Large intestine (tissue), 3 donors: Measurements from ENCODE around the gene PHYH. TPM values are rescaled to one million over a fixed set of nuclear protein-coding genes. Genes with fewer than 3 reads are reported as not detected.

ENCODE experiments used
- DNase-seq, 2 donors: peaks; one replicate each; pipeline versions ENCODE4 v3.0.0 to v3.0.0-alpha.2; 2013
- H3K27ac ChIP-seq: one replicate; pipeline ENCODE4 v1.5.1; 2013; ENCODE audit warnings: low read length
- H3K27me3 ChIP-seq: 2 replicates; pipeline ENCODE4 v1.6.1; 2013; ENCODE audit warnings: low read length; ENCODE audit not compliant: control insufficient read depth, insufficient read depth
- H3K36me3 ChIP-seq: 2 replicates; pipeline ENCODE4 v1.6.1; 2013; ENCODE audit warnings: low read length; ENCODE audit not compliant: control insufficient read depth, insufficient read depth
- H3K4me1 ChIP-seq: one replicate; pipeline ENCODE4 v1.6.1; 2013; ENCODE audit warnings: low read length; ENCODE audit not compliant: control insufficient read depth, insufficient read depth
- H3K4me3 ChIP-seq: one replicate; pipeline ENCODE4 v1.5.1; 2013; ENCODE audit warnings: low read length
- H3K9me3 ChIP-seq: one replicate; pipeline ENCODE4 v1.6.1; 2013; ENCODE audit warnings: mild to moderate bottlenecking, low read depth, low read length, moderate library complexity; ENCODE audit not compliant: control insufficient read depth
- WGBS: methylation state at CpG from one replicate; pipeline ENCODE4 v1.1.5; 2013; ENCODE audit warnings: low lambda C conversion rate; ENCODE audit not compliant: insufficient coverage; 5-methylcytosine and 5-hydroxymethylcytosine counted together
- polyA plus RNA-seq: library from polyadenylated mRNA; unstranded; fragments of 120-200 nt; gene quantifications from one replicate; pipeline ENCODE4 v1.2.1, GENCODE V29; 2013

Gene PHYH
- polyA plus RNA-seq, 1 donor = 39.6 TPM

GRCh38 chr10:13327534-13327933 lies 27.7 kb upstream of the PHYH start:
- Histone ChIP-seq H3K36me3 (peaks cover 62% of the 10 kb centered on the region), H3K27ac (no peak overlapping the region), H3K27me3 (no peaks in the 10 kb centered on the region), H3K4me1 (no peaks in the 10 kb centered on the region), H3K9me3 (no peaks in the 10 kb centered on the region), H3K4me3 (no peak overlapping the region)
- DNase-seq = no peak
- no CpG with 5 or more reads among the region's 3 CpGs for WGBS

GRCh38 chr10:13322615-13323148 lies 22.8 kb upstream of the PHYH start:
- Histone ChIP-seq H3K4me3 (no peak overlapping the region), H3K27ac (no peak overlapping the region), H3K4me1 (no peaks in the 10 kb centered on the region), H3K9me3 (no peaks in the 10 kb centered on the region), H3K27me3 (no peaks in the 10 kb centered on the region), H3K36me3 (peaks cover 65% of the 10 kb centered on the region)
- no CpG with 5 or more reads among the region's 24 CpGs for WGBS
- no peak for DNase-seq

- Histone ChIP-seq H3K4me3 (no peak overlapping the region), H3K36me3 (peaks cover 64% of the 10 kb centered on the region), H3K27me3 (no peaks in the 10 kb centered on the region), H3K27ac (no peak overlapping the region), H3K9me3 (no peaks in the 10 kb centered on the region), H3K4me1 (no peaks in the 10 kb centered on the region)
- WGBS = 100% methylated on average over 1 of the region's 13 CpGs
- no peak for DNase-seq
Observed at GRCh38 chr10:13321576-13321975, 21.7 kb upstream of the PHYH start.

GRCh38 chr10:13319166-13319565 lies 19.3 kb upstream of the PHYH start:
- H3K27me3 ChIP-seq = no peaks in the 10 kb centered on the region
- no peak overlapping the region for H3K27ac ChIP-seq
- H3K36me3 ChIP-seq = peaks cover 48% of the 10 kb centered on the region
- no peaks in the 10 kb centered on the region for H3K4me1 ChIP-seq
- no peak for DNase-seq
- H3K9me3 ChIP-seq = no peaks in the 10 kb centered on the region
- WGBS = no CpG with 5 or more reads among the region's 7 CpGs
- no peak overlapping the region for H3K4me3 ChIP-seq

- Histone ChIP-seq H3K4me1 (no peaks in the 10 kb centered on the region), H3K27ac (no peak overlapping the region), H3K36me3 (peaks cover 35% of the 10 kb centered on the region), H3K27me3 (no peaks in the 10 kb centered on the region), H3K9me3 (no peaks in the 10 kb centered on the region), H3K4me3 (no peak overlapping the region)
- WGBS = no CpG with 5 or more reads among the region's 6 CpGs
- no peak for DNase-seq
Observed at GRCh38 chr10:13317474-13317873, 17.6 kb upstream of the PHYH start.

GRCh38 chr10:13316635-13317311 lies 16.9 kb upstream of the PHYH start:
- WGBS = 80% methylated on average over 1 of the region's 7 CpGs

GRCh38 chr10:13315361-13315760 lies 15.5 kb upstream of the PHYH start:
- H3K27me3 ChIP-seq = no peaks in the 10 kb centered on the region
- H3K27ac ChIP-seq = no peak overlapping the region
- H3K4me3 ChIP-seq = no peak overlapping the region
- H3K9me3 ChIP-seq = no peaks in the 10 kb centered on the region
- DNase-seq = no peak
- H3K36me3 ChIP-seq = peaks cover 16% of the 10 kb centered on the region
- H3K4me1 ChIP-seq = no peaks in the 10 kb centered on the region

More at GRCh38 chr10:13316635-13317311, 16.9 kb upstream of the PHYH start:
- H3K27me3 ChIP-seq = no peaks in the 10 kb centered on the region
- no peaks in the 10 kb centered on the region for H3K9me3 ChIP-seq
- H3K36me3 ChIP-seq = peaks cover 28% of the 10 kb centered on the region
- no peak overlapping the region for H3K27ac ChIP-seq
- no peak overlapping the region for H3K4me3 ChIP-seq
- no peak for DNase-seq
- no peaks in the 10 kb centered on the region for H3K4me1 ChIP-seq

- H3K27me3 ChIP-seq = no peaks in the 10 kb centered on the region
- H3K4me1 ChIP-seq = no peaks in the 10 kb centered on the region
- H3K36me3 ChIP-seq = no peaks in the 10 kb centered on the region
- no peak overlapping the region for H3K4me3 ChIP-seq
- H3K9me3 ChIP-seq = no peaks in the 10 kb centered on the region
- no CpG with 5 or more reads among the region's 5 CpGs for WGBS
- H3K27ac ChIP-seq = no peak overlapping the region
- no peak for DNase-seq
Observed at GRCh38 chr10:13311177-13311575, 11.3 kb upstream of the PHYH start.

GRCh38 chr10:13310518-13311176 lies 10.8 kb upstream of the PHYH start:
- Histone ChIP-seq H3K4me3 (no peak overlapping the region), H3K36me3 (no peaks in the 10 kb centered on the region), H3K4me1 (no peaks in the 10 kb centered on the region), H3K27ac (no peak overlapping the region), H3K27me3 (no peaks in the 10 kb centered on the region), H3K9me3 (no peaks in the 10 kb centered on the region)
- no peak for DNase-seq
- 40% methylated on average over 1 of the region's 7 CpGs for WGBS

GRCh38 chr10:13309792-13310191 lies 9.9 kb upstream of the PHYH start:
- H3K9me3 ChIP-seq = no peaks in the 10 kb centered on the region
- H3K4me3 ChIP-seq = no peak overlapping the region
- DNase-seq = no peak
- no peaks in the 10 kb centered on the region for H3K36me3 ChIP-seq
- WGBS = no CpG with 5 or more reads among the region's 2 CpGs
- no peaks in the 10 kb centered on the region for H3K27me3 ChIP-seq
- no peak overlapping the region for H3K27ac ChIP-seq
- no peaks in the 10 kb centered on the region for H3K4me1 ChIP-seq

GRCh38 chr10:13308096-13308495 lies 8.2 kb upstream of the PHYH start:
- WGBS = 80% methylated on average over 1 of the region's 6 CpGs
- no peaks in the 10 kb centered on the region for H3K36me3 ChIP-seq
- H3K4me1 ChIP-seq = no peaks in the 10 kb centered on the region
- no peaks in the 10 kb centered on the region for H3K27me3 ChIP-seq
- no peaks in the 10 kb centered on the region for H3K9me3 ChIP-seq
- H3K4me3 ChIP-seq = no peak overlapping the region
- H3K27ac ChIP-seq = no peak overlapping the region
- DNase-seq = no peak
